IPS-18c (cell line): ENCODE results near the gene ANKDD1A.
A peak's percentile ranks its signal among the peaks of the same experiment; 100 is the strongest.

Experiments used
- H3K4me3 ChIP-seq: 2 replicates; pipeline ENCODE4 v1.7.0; 2013; ENCODE audit warnings: low read depth, mild to moderate bottlenecking, low read length, moderate library complexity; ENCODE audit not compliant: insufficient read depth
- H3K9me3 ChIP-seq: one replicate; pipeline ENCODE4 v1.6.1; 2013; ENCODE audit warnings: mild to moderate bottlenecking, low read length, moderate library complexity; ENCODE audit not compliant: control insufficient read depth, insufficient read depth

The ANKDD1A gene

GRCh38 chr15:64911311-64912186, at the start of gene ANKDD1A:
Gene ANKDD1A, plus strand, starts transcription at chr15:64911902. Its CDS starts 29 bp downstream, at chr15:64911931.
- H3K4me3 ChIP-seq, result peak within 1 kb of the TSS; percentile 78

GRCh38 chr15:64861960-64862359, 49.7 kb upstream of the ANKDD1A start:
- Histone ChIP-seq H3K4me3 (no peak overlapping the region), H3K9me3 (no peaks in the 10 kb centered on the region)

More at GRCh38 chr15:64911311-64912186, at the start of gene ANKDD1A:
- peaks cover 3% of the 10 kb centered on the region for H3K9me3 ChIP-seq

GRCh38 chr15:64862408-64862807, 49.3 kb upstream of the ANKDD1A start:
- H3K4me3 ChIP-seq, result no peak overlapping the region

GRCh38 chr15:64864068-64864467, 47.6 kb upstream of the ANKDD1A start:
- H3K4me3 ChIP-seq, result no peak overlapping the region
- H3K9me3 ChIP-seq, result no peaks in the 10 kb centered on the region

More at GRCh38 chr15:64862408-64862807, 49.3 kb upstream of the ANKDD1A start:
- H3K9me3 ChIP-seq, result no peaks in the 10 kb centered on the region

DNA sequence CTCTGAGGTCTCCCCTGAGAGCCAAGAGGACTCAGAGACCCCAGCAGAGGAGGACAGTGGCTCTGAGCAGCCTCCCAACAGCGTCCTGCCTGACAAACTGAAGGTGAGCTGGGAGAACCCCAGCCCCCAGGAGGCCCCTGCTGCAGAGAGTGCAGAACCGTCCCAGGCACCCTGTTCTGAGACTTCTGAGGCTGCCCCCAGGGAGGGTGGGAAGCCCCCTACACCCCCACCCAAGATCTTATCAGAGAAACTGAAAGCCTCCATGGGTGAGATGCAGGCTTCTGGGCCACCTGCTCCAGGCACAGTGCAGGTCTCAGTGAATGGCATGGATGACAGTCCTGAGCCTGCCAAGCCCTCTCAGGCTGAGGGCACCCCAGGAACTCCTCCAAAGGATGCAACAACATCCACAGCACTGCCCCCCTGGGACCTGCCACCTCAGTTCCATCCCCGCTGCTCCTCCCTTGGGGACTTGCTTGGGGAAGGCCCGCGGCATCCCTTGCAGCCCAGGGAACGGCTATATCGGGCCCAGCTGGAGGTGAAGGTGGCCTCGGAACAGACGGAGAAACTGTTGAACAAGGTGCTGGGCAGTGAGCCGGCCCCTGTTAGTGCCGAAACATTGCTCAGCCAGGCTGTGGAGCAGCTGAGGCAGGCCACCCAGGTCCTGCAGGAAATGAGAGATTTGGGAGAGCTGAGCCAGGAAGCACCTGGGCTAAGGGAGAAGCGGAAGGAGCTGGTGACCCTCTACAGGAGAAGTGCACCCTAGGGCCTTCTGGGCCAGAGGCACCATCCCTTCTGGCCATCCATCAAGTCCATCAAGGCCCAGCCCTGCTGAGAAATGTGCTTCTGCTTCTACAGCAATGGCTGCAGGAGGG, 46.3 kb upstream of the ANKDD1A start:
- Histone ChIP-seq H3K4me3 (no peak overlapping the region), H3K9me3 (no peaks in the 10 kb centered on the region)

DNA sequence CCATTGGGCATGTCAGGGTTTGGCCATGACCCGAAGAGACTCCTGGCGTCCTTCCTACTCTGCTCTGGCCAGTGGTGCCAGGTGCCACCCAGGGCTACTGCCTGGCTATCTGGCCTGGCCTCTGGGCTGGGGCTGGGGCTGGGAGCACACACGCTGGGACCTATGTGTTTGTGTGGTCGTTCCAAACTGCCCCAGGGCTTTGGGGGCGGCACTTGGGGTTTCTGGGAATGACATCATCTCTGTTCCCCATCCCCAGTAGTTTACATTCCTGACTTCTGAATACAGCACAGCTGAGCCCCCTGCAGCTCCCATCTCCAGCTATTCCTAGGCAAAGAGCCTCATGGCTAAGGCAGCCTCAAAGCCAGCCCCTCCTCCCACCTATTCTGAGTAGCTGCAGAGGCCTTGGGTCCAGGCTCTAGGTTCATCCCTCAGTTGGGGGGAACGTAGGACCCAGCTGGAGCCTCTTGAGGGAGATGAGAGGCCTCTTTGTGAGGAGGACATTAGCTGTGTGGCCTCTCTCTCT, 45.6 kb upstream of the ANKDD1A start:
- no peaks in the 10 kb centered on the region for H3K9me3 ChIP-seq
- H3K4me3 ChIP-seq, result no peak overlapping the region

DNA sequence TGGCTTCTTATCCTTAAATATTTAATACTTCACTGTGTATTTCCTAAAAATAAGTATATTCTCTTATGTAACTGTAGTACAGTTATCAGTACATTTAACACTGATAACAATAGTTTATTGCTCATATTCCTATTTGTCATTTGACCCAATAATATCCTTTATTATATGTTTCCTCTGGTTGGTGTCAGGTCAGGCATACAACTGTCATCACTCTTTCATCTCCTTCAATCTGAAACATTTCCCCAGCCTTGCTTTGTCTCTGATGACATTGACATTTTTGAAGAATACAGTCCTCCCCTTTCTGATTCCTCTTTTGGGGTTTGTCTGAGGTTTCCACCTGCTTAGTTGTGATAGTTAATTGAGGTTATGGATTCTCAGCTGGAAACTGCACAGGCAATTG, 42.2 kb upstream of the ANKDD1A start:
- no peak overlapping the region for H3K4me3 ChIP-seq
- H3K9me3 ChIP-seq, result no peaks in the 10 kb centered on the region

DNA sequence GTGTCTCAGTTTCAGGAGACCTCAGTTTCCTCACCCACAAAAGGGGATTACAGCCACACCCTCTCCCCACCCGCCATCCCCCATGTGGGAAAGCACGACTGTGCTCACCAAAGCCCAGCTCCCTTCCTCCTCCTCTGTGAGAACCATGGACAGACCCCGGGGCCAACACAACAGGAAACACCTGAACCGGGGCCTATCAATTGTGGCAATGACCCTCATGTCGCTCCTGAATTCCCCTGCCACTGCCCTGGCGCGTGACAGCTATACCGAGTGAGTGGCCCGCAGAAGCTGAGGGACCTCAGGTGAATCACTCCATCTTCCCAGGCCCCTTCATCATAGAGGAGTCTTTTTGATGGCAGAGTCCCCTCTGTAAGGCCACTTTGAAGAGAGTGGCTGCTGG, 41.3 kb upstream of the ANKDD1A start:
- H3K4me3 ChIP-seq, result no peak overlapping the region
- H3K9me3 ChIP-seq, result no peaks in the 10 kb centered on the region

DNA sequence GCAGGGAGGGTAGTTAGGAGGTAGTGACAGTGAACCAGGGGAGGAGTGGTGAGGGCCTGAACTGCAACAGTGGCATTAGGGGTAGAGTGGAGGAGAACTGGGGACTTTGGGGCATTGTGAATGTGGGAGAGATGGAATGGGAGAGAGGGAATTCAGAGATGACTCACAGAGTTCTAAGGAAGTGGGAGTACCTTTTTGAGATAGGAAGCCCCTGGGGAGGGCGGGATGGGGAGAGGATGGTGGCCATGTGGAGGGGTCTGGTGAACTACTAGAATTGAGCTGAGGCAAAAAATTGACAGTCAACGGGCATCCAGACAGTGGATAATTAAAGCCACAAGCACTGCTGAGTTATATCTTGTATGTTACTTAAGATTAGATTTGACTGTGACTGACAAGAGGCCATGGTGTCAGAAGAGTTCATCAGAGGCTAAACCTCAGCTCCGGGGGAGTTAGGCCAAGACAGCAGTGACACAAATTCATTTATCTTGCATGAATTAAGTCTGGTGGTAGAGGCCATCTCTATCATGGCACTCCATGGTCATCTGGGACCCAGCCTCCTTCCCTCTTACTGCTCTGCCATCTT, 36.0 kb upstream of the ANKDD1A start:
- Histone ChIP-seq H3K4me3 (no peak overlapping the region), H3K9me3 (no peaks in the 10 kb centered on the region)

- Histone ChIP-seq H3K4me3 (no peak overlapping the region), H3K9me3 (no peaks in the 10 kb centered on the region)
Measured at GRCh38 chr15:64877435-64877834, 34.3 kb upstream of the ANKDD1A start.

DNA sequence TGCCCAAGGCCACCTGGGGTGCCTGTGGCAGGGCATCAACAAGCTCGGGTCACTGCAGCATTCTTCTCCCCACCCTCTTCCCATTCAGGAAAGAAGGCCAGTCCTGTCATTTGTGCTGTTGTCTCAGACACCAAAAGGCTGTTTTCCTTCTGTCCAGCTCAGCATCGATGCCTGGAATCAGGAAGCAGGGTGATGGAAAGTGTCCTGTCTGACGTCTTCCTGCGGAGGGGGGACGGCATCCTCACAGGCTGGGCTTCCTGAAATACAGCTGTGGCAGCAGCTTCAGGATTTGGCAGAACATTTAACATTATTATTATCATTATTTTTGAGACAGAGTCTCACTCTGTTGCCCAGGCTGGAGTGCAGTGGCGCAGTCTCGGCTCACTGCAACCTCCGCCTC, 33.0 kb upstream of the ANKDD1A start:
- Histone ChIP-seq H3K4me3 (no peak overlapping the region), H3K9me3 (no peaks in the 10 kb centered on the region)

- H3K4me3 ChIP-seq, result no peak overlapping the region
- no peaks in the 10 kb centered on the region for H3K9me3 ChIP-seq
Measured at GRCh38 chr15:64883100-64883581, 28.6 kb upstream of the ANKDD1A start.

- Histone ChIP-seq H3K9me3 (no peaks in the 10 kb centered on the region), H3K4me3 (no peak overlapping the region)
Measured at GRCh38 chr15:64883997-64884511, 27.6 kb upstream of the ANKDD1A start.

GRCh38 chr15:64884679-64885078, 27.0 kb upstream of the ANKDD1A start:
- no peaks in the 10 kb centered on the region for H3K9me3 ChIP-seq
- H3K4me3 ChIP-seq, result no peak overlapping the region

DNA sequence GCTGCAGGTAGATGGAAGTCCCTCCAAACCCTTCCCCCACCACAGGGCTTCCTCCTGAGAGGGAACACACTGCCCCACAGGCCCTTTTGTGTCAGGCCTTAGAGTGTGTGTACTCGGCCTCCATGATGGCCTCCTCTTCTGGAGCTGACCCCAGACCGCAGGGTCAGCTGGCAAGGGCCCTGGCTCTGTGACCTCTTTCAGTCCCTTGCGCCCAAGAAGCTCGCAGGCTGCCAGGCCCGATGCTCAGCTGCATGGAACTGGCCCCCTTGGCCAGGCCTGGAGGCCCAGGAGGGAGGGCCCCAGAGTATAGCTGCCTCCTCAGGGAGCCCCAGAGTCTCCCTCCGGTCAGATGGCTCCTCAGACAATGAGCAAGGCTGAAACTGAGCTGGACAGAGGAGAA, 23.4 kb upstream of the ANKDD1A start:
- H3K9me3 ChIP-seq, result no peaks in the 10 kb centered on the region
- no peak overlapping the region for H3K4me3 ChIP-seq

GRCh38 chr15:64891561-64891960, 20.1 kb upstream of the ANKDD1A start:
- H3K4me3 ChIP-seq, result no peak overlapping the region
- no peaks in the 10 kb centered on the region for H3K9me3 ChIP-seq

DNA sequence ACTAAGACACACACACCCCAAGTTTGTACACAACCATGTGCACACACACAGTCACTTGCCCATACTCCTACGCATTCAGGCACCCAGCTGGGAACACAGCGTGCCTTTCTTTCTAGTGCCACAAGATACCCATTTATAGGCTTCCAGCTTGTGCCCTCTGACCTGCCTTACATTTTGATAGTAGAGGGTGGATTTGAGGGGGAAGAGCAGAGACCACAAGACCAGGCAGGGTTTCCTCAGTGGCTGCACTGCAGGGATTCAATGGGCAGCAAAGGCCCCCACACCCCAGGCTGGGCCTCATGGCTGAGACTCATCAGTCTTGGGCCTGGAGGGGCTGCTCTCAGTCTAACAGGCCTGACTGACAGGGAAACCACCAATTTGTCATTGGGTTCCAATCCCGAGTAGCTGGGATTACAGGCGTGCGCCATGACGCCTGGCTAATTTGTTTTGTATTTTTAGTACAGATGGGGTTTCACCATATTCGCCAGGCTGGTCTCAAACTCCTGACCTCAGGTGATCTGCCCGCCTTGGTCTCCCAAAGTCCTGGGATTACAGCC, 18.8 kb upstream of the ANKDD1A start:
- no peak overlapping the region for H3K4me3 ChIP-seq
- no peaks in the 10 kb centered on the region for H3K9me3 ChIP-seq
